Endothelial cell of umbilical vein (primary cell): Measurements from ENCODE around the gene NDUFA12.

Experiments used
- EZH2 ChIP-seq: IDR thresholded peaks from 2 replicates; pipeline ENCODE4 v1.6.1; 2012; ENCODE audit warnings: borderline replicate concordance, low read depth, mild to moderate bottlenecking, moderate library complexity, low read length, inconsistent platforms; ENCODE audit not compliant: severe bottlenecking
- FOS ChIP-seq: IDR thresholded peaks from 2 replicates; pipeline ENCODE4 v1.6.1; 2011; ENCODE audit warnings: mild to moderate bottlenecking, low read length, moderate library complexity, borderline replicate concordance; ENCODE audit not compliant: insufficient read depth
- GATA2 ChIP-seq: IDR thresholded peaks from 2 replicates; pipeline ENCODE4 v1.7.0; 2011; ENCODE audit warnings: low read depth, mild to moderate bottlenecking, moderate library complexity, mixed read lengths, low read length; ENCODE audit not compliant: insufficient read length, insufficient read depth
- JUN ChIP-seq: IDR thresholded peaks from 2 replicates; pipeline ENCODE4 v1.6.1; 2011; ENCODE audit warnings: borderline replicate concordance, low read depth; ENCODE audit not compliant: insufficient read length, insufficient read depth
- MYC ChIP-seq: IDR thresholded peaks from one replicate; pipeline ENCODE4 v1.6.1; 2011; ENCODE audit warnings: mild to moderate bottlenecking, low read depth, low read length
- POLR2A ChIP-seq: IDR thresholded peaks from 2 replicates; pipeline ENCODE4 v1.6.1; 2012; ENCODE audit warnings: low read depth, mild to moderate bottlenecking, control low read depth, low read length
- POLR2AphosphoS5 ChIP-seq: IDR thresholded peaks from 2 replicates; pipeline ENCODE4 v1.6.1; 2012; ENCODE audit warnings: low read depth, mild to moderate bottlenecking, control low read depth, low read length, moderate library complexity; ENCODE audit not compliant: insufficient read depth
- TF ChIP-seq, protein P1 (sequence below), 2 donors: IDR thresholded peaks; 1 replicate in 1 of 2; 2 replicates in 1 of 2; pipeline ENCODE4 v1.5.1; 2011; ENCODE audit warnings: low read length in 2 of 2, mild to moderate bottlenecking in 2 of 2, moderate library complexity in 2 of 2, control low read depth in 1 of 2, inconsistent platforms in 1 of 2, low read depth in 1 of 2; ENCODE audit not compliant: insufficient read depth in 1 of 2; ENCODE audit errors: extremely low read depth in 1 of 2
- TF ChIP-seq, protein P2 (sequence below): IDR thresholded peaks from 2 replicates; pipeline ENCODE4 v1.6.1; 2011; ENCODE audit not compliant: insufficient read depth, insufficient read length

GRCh38 chr12:94979941-94980340 is 23.6 kb downstream of the NDUFA12 start:
- no peak for TF ChIP-seq EZH2
- no peak for TF ChIP-seq POLR2A
- TF ChIP-seq, protein P1, sequence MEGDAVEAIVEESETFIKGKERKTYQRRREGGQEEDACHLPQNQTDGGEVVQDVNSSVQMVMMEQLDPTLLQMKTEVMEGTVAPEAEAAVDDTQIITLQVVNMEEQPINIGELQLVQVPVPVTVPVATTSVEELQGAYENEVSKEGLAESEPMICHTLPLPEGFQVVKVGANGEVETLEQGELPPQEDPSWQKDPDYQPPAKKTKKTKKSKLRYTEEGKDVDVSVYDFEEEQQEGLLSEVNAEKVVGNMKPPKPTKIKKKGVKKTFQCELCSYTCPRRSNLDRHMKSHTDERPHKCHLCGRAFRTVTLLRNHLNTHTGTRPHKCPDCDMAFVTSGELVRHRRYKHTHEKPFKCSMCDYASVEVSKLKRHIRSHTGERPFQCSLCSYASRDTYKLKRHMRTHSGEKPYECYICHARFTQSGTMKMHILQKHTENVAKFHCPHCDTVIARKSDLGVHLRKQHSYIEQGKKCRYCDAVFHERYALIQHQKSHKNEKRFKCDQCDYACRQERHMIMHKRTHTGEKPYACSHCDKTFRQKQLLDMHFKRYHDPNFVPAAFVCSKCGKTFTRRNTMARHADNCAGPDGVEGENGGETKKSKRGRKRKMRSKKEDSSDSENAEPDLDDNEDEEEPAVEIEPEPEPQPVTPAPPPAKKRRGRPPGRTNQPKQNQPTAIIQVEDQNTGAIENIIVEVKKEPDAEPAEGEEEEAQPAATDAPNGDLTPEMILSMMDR (IDR thresholded peaks at IDR 0.05; ENCODE audit: extremely low read depth in 1 of 2, insufficient read depth in 1 of 2, low read depth in 1 of 2, low read length in 2 of 2): no peak
- TF ChIP-seq, protein P2, sequence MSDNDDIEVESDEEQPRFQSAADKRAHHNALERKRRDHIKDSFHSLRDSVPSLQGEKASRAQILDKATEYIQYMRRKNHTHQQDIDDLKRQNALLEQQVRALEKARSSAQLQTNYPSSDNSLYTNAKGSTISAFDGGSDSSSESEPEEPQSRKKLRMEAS: no peak
- TF ChIP-seq GATA2: no peak
- TF ChIP-seq JUN: no peak
- TF ChIP-seq POLR2AphosphoS5: no peak
- no peak for TF ChIP-seq FOS
- TF ChIP-seq MYC: no peak
